SH-SY5Y (cell line): ENCODE measurements around the gene MACROD2.

Source experiments
- GATA2 ChIP-seq: IDR thresholded peaks from 2 replicates; pipeline ENCODE4 v1.6.1; 2011; ENCODE audit warnings: mild to moderate bottlenecking, low read depth, low read length
- GATA3 ChIP-seq: IDR thresholded peaks from 2 replicates; pipeline ENCODE4 v1.6.1; 2011; ENCODE audit warnings: low read depth, mild to moderate bottlenecking, low read length, moderate library complexity

MACROD2 gene

DNA sequence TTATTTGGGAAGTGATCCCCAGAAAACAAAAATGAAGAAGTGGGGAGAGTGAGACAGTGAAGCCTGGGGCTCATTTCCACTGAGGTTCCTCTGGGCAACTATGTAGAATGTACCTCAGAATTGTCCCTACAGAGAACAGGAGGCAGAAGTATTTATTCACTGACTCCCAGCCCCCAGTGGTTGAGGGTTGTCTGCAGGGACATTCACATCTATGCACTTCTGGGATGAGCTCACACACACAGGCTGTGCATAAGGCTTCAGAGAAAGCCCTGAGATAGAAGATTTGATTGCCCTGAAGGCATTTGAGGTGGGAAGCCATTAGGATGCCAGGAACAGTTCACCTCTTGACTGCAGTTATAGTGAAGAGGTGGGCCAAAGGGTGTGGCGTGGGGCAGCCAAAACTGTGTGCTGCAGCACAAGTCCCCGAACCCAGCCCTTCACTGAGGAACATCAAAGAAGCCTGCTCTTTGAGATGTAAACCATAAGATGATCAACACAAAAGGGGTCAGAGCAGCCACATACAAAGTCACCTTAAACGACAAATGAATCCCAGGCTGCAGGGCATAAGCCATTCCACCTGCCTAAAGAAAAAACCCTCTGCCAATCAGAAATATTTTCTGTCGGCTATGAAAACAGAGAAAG is 1195.9 kb downstream of the MACROD2 start:
- no peak for TF ChIP-seq GATA3
- TF ChIP-seq GATA2: no peak

DNA sequence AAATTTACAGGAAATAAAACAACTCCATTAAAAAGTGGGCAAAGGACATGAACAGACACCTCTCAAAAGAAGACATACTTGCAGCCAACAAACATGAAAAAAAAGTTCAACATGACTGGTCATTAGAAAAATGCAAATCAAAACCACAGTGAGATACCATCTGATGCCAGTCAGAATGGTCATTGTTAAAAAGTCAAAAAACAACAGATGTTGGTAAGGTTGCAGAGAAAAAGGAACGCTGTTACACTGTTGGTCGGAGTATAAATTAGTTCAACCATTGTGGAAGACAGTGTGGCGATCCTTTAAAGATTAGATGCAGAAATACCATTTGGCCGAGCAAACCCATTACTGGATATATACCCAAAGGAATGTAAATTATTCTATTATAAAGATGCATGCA is 1200.1 kb downstream of the MACROD2 start:
- TF ChIP-seq GATA2 (no peak), GATA3 (no peak)

- TF ChIP-seq GATA2 (no peak), GATA3 (no peak)
Observed at GRCh38 chr20:15196547-15197255, 1201.4 kb downstream of the MACROD2 start.

- no peak for TF ChIP-seq GATA3
- no peak for TF ChIP-seq GATA2
Observed at GRCh38 chr20:15199698-15200097, 1204.4 kb downstream of the MACROD2 start.

- TF ChIP-seq GATA3 (no peak), GATA2 (no peak)
Observed at GRCh38 chr20:15200147-15200565, 1204.8 kb downstream of the MACROD2 start.

DNA sequence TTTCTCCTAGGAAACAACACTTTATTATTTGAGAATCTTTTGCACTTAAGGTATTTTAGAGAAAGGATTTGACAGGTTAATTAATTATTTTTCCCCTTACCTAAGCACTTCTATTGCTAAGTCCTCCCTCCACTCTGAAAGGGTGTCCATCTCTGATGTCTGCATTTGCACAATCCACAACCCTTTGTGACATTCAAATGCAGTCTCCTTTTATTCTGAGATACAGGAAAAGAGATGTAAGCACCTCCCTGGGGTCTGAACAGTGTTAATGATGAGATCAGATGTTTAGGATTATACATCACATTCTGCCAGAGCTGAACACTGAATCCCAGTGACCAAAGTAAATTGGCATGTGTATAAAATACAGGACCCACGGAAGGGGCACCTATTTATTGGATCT is 1206.3 kb downstream of the MACROD2 start:
- TF ChIP-seq GATA2 (no peak), GATA3 (no peak)

DNA sequence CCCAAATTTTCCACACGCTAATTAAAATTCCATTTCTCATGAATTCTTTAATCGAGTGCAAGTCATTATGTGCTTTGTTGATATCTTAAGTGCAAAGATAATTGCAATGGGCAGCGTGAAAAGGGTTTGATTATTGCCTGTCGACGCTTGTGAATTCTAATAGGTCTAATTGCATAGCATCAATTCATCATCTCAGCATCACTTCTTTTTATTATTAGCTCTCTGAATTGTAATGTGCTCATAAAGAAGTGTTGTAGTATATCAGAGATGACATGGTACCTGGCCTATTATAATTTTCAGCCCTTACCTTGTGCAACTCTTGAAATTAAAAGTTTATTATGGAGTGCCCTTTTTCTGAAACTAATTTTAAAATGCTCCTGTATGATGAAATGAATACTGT is 1208.9 kb downstream of the MACROD2 start:
- TF ChIP-seq GATA2: no peak
- TF ChIP-seq GATA3: no peak

DNA sequence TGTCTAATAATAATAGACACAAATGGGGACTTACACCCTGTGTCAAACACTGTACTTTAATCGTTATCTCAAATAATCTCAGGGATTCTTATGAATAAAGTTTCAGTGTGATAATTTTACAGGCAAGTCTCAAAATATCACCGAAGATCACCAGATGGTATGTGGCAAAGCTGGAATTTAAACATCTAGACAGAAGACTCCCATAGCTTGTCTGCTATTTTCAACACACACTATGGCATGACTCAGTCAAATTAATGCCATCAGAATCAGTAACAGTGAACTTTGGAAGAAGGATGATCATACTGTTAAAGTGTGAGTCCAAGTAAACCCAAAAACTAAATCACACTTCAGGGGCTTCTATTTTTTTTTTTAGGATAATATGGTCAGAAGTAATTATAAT is 1209.7 kb downstream of the MACROD2 start:
- TF ChIP-seq GATA3: no peak
- no peak for TF ChIP-seq GATA2

DNA sequence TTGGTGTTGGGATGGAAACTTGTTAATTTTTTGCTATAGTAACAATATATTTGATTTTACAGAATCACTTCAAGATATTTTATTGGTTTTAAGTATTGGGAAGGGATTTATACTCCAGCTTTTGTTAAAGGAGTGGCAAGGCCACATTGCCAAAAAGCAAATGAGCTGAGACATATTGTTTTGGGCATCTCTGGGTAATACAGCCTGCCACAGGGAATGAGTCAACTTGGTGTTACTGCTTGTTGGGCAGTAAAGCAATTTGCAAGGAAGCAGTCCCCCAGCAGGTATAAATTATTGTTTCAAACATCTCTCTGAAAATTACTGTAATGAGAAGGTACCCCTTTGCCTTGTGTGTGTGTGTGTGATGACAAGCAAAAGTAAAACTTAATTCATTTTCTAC is 1210.4 kb downstream of the MACROD2 start:
- TF ChIP-seq GATA2: no peak
- TF ChIP-seq GATA3: no peak

GRCh38 chr20:15209537-15209936 is 1214.2 kb downstream of the MACROD2 start:
- no peak for TF ChIP-seq GATA2
- no peak for TF ChIP-seq GATA3

DNA sequence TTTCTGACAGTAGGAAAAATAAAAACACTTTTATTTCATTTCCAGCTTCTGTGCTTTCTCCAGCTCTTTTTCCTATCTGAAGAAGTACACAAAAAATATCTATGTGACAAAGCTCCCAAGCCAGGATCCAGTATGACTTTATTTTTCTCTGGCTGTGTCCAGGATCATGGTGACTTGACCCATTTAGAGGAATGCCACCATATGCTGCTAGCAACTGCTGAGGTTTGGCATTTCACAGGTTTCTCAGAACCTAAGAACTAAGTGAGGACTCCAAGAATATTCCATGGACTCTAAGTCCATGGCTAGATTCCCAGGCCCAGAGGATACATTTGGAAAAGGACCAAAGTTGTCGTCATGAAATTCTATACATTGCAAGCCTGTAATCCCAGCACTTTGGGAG is 1218.7 kb downstream of the MACROD2 start:
- TF ChIP-seq GATA3 (no peak), GATA2 (no peak)

GRCh38 chr20:15220009-15220656 is 1224.8 kb downstream of the MACROD2 start:
- TF ChIP-seq GATA3 (no peak), GATA2 (no peak)

DNA sequence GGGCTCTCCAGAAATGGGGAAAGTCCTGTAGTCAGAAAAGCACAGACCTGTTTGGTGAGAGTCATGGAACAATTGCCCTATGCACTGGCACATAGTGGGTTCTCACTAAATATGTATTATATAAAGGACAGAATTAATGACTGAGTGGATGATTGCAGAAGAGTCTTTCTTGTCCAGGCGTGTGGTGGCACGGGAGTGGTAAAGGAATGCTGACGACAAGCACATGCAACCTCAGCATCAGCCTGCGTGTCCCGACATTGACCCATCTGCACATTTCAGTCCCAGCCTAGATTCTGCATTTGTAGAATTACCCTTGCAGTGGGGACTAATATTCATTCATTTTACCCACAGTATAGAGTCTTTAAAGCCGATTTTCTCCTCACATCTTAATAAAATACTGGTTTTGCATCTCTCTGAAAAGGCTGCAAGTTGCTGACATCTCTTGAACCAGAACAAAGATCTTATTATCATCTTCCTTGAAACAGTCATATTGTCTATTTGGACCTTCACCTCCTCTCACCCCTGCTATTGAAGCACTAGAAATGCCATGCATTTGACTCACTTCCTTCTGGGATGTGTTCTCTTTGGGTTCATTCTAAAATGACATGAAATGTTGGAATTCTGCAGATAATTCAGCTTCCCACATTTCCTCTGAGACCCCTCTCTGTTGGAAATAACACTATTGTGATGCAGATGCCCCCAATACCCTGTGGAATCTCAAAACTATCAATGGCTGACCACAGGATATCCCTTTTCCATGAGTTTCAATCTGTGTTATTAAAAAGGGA is 1225.7 kb downstream of the MACROD2 start:
- TF ChIP-seq GATA2 (no peak), GATA3 (no peak)
